KMS-11 (cell line): ENCODE measurements around the gene CASQ2.

Source experiments
- H2AFZ ChIP-seq: fragments of 200-600 bp; sonication (generic); 2 replicates; pipeline ENCODE4 v1.6.1; 2016; ENCODE audit warnings: antibody characterized with exemption, mixed run types, low read depth
- H3K27ac ChIP-seq: fragments of 200-600 bp; sonication (generic); 2 replicates; pipeline ENCODE4 v1.6.1; 2016; ENCODE audit warnings: mild to moderate bottlenecking, mixed run types
- H3K27me3 ChIP-seq: fragments of 200-600 bp; sonication (generic); 2 replicates; pipeline ENCODE4 v1.6.1; 2017; ENCODE audit warnings: mild to moderate bottlenecking, low read depth, mixed run types, moderate library complexity; ENCODE audit not compliant: insufficient read depth
- H3K36me3 ChIP-seq: fragments of 200-600 bp; sonication (generic); 2 replicates; pipeline ENCODE4 v1.6.1; 2017; ENCODE audit warnings: mild to moderate bottlenecking, mixed run types; ENCODE audit not compliant: insufficient read depth
- H3K4me1 ChIP-seq: fragments of 200-600 bp; sonication (generic); 2 replicates; pipeline ENCODE4 v1.6.1; 2016; ENCODE audit warnings: mild to moderate bottlenecking, low read depth, mixed run types; ENCODE audit not compliant: poor library complexity, severe bottlenecking
- H3K4me2 ChIP-seq: fragments of 200-600 bp; sonication (generic); 2 replicates; pipeline ENCODE4 v1.7.0; 2016; ENCODE audit warnings: mild to moderate bottlenecking, mixed run types
- H3K4me3 ChIP-seq: fragments of 200-600 bp; sonication (generic); IDR thresholded peaks from 2 replicates; pipeline ENCODE4 v1.6.1; 2017; ENCODE audit warnings: low read depth, low read length, mixed read lengths; ENCODE audit not compliant: insufficient read depth
- H3K79me2 ChIP-seq: fragments of 200-600 bp; sonication (generic); 2 replicates; pipeline ENCODE4 v1.6.1; 2016; ENCODE audit warnings: low read depth, mixed run types; ENCODE audit not compliant: insufficient read depth
- H3K9ac ChIP-seq: fragments of 200-600 bp; sonication (generic); 2 replicates; pipeline ENCODE4 v1.6.1; 2016; ENCODE audit warnings: mild to moderate bottlenecking, mixed run types
- H4K20me1 ChIP-seq: fragments of 200-600 bp; sonication (generic); 2 replicates; pipeline ENCODE4 v1.6.1; 2016; ENCODE audit warnings: mild to moderate bottlenecking, mixed run types; ENCODE audit not compliant: insufficient read depth
- CTCF ChIP-seq: fragments of 200-600 bp; sonication (generic); conservative IDR thresholded peaks from 2 replicates; pipeline ENCODE4 v1.6.1; 2017; ENCODE audit warnings: low read depth, mild to moderate bottlenecking, antibody characterized with exemption, low read length, moderate library complexity, mixed read lengths

CASQ2 gene

GRCh38 chr1:115807723-115808122 lies 39.2 kb upstream of the CASQ2 start:
- Histone ChIP-seq H3K9ac (no peak overlapping the region), H4K20me1 (no peaks in the 10 kb centered on the region), H2AFZ (no peak overlapping the region), H3K36me3 (no peaks in the 10 kb centered on the region), H3K27ac (no peak overlapping the region), H3K4me1 (no peaks in the 10 kb centered on the region), H3K79me2 (no peaks in the 10 kb centered on the region), H3K4me2 (no peak overlapping the region), H3K4me3 (no peak overlapping the region), H3K27me3 (no peaks in the 10 kb centered on the region)
- TF ChIP-seq CTCF, result peak; percentile 60

DNA sequence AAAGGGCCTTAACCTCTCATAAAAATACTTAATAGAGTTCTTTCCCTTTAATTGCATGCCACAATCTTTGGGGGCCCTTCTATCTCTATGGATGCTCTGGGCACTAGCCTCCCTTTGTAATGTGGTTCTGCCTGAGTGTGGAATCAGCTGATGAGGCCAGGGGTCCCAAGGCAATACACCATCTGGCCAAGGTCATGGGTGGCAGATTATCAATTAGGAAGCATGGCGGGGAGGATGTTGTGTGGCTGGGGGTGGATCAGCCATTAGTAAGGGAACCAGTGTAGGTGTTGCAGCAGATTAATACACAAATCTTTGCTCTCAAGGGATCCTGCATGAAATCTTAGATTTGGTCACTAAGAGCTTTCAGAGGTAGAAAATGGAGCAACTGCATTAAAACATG lies 37.1 kb upstream of the CASQ2 start:
- Histone ChIP-seq H4K20me1 (no peaks in the 10 kb centered on the region), H3K79me2 (no peaks in the 10 kb centered on the region), H3K36me3 (no peaks in the 10 kb centered on the region), H2AFZ (no peak overlapping the region), H3K27ac (no peak overlapping the region), H3K27me3 (no peaks in the 10 kb centered on the region), H3K4me3 (no peak overlapping the region), H3K4me1 (no peaks in the 10 kb centered on the region), H3K4me2 (no peak overlapping the region), H3K9ac (no peak overlapping the region)
- no peak for TF ChIP-seq CTCF

GRCh38 chr1:115802416-115802815 lies 33.9 kb upstream of the CASQ2 start:
- H3K27ac ChIP-seq, result no peak overlapping the region
- H3K9ac ChIP-seq, result no peak overlapping the region
- H3K4me2 ChIP-seq, result no peak overlapping the region
- no peaks in the 10 kb centered on the region for H4K20me1 ChIP-seq
- no peaks in the 10 kb centered on the region for H3K79me2 ChIP-seq
- H3K4me3 ChIP-seq, result no peak overlapping the region
- no peaks in the 10 kb centered on the region for H3K36me3 ChIP-seq
- no peak for TF ChIP-seq CTCF
- no peaks in the 10 kb centered on the region for H3K4me1 ChIP-seq
- no peaks in the 10 kb centered on the region for H3K27me3 ChIP-seq
- H2AFZ ChIP-seq, result no peak overlapping the region

DNA sequence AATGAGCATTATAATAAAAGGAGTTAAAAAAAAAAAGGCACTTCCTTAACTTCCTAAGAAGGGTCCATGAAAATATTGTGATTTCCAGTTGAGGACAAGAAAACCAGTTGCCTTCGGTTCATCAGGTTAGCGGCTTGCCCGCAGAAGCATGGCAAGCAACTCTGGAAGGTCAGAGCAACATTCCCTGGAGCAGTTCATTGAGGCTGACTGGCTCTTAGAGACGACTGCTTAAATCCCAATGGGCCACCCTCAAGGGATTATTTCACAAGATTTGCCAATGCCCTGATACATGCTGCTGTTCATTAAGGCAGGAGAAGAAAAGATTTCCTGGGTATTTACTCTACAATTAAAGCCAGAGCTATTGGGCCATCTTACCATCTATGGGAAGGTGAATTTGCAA lies 29.0 kb upstream of the CASQ2 start:
- Histone ChIP-seq H4K20me1 (no peaks in the 10 kb centered on the region), H3K4me1 (no peaks in the 10 kb centered on the region), H2AFZ (no peak overlapping the region), H3K27me3 (no peaks in the 10 kb centered on the region), H3K4me2 (no peak overlapping the region), H3K4me3 (no peak overlapping the region), H3K36me3 (no peaks in the 10 kb centered on the region), H3K27ac (no peak overlapping the region), H3K79me2 (no peaks in the 10 kb centered on the region), H3K9ac (no peak overlapping the region)
- TF ChIP-seq CTCF, result no peak

GRCh38 chr1:115796897-115797296 lies 28.4 kb upstream of the CASQ2 start:
- no peak overlapping the region for H3K9ac ChIP-seq
- no peak overlapping the region for H3K27ac ChIP-seq
- no peaks in the 10 kb centered on the region for H3K4me1 ChIP-seq
- no peak overlapping the region for H3K4me2 ChIP-seq
- no peak overlapping the region for H3K4me3 ChIP-seq
- H2AFZ ChIP-seq, result no peak overlapping the region
- H4K20me1 ChIP-seq, result no peaks in the 10 kb centered on the region
- no peaks in the 10 kb centered on the region for H3K27me3 ChIP-seq
- no peak for TF ChIP-seq CTCF
- no peaks in the 10 kb centered on the region for H3K36me3 ChIP-seq
- no peaks in the 10 kb centered on the region for H3K79me2 ChIP-seq
